ENCODE results near the gene ARHGAP15. TPM values are rescaled to one million over a fixed set of nuclear protein-coding genes. Genes with fewer than 3 reads are reported as not detected.

Gene ARHGAP15
- total and polyA plus RNA-seq, 4 donors: 3.8 to 17.9 (median 13.2) TPM

- no peak for TF ChIP-seq GABPA (IDR thresholded peaks at IDR 0.05 in 1 of 2, conservative IDR thresholded peaks at IDR 0.05 in 1 of 2)
- no peak for TF ChIP-seq ATF3 (IDR thresholded peaks at IDR 0.05)
- no peak for TF ChIP-seq YY1 (IDR thresholded peaks at IDR 0.05)
- TF ChIP-seq HNF4G (IDR thresholded peaks at IDR 0.05): no peak
- no peak for TF ChIP-seq FOXA2 (IDR thresholded peaks at IDR 0.05)
- TF ChIP-seq HNF4A (conservative IDR thresholded peaks at IDR 0.05): no peak
- TF ChIP-seq RAD21 (IDR thresholded peaks at IDR 0.05): no peak
Measured at GRCh38 chr2:143710196-143710595, 581.0 kb downstream of the ARHGAP15 start (continued).

- no peak for TF ChIP-seq MAX (IDR thresholded peaks at IDR 0.05)
- TF ChIP-seq EGR1 (IDR thresholded peaks at IDR 0.05; ENCODE audit: low read depth in 2 of 2): no peak
- TF ChIP-seq YY1 (IDR thresholded peaks at IDR 0.05): no peak
- no peak for TF ChIP-seq ATF3 (IDR thresholded peaks at IDR 0.05)
- no peak for TF ChIP-seq HNF4A (conservative IDR thresholded peaks at IDR 0.05)
- TF ChIP-seq SP1 (IDR thresholded peaks at IDR 0.05): no peak
- TF ChIP-seq ZBTB33 (IDR thresholded peaks at IDR 0.05): no peak
- WGBS: 86% methylated on average over 2 of the region's 2 CpGs
- no peak for DNase-seq (ENCODE audit: low spot score)
- H3K36me3 ChIP-seq (ENCODE audit: control insufficient read depth in 4 of 4, insufficient read depth in 3 of 4, low read depth in 1 of 4, low read length in 3 of 4): no peaks in the 10 kb centered on the region
- H3K4me3 ChIP-seq (ENCODE audit: low read depth in 1 of 3, low read length in 3 of 3): no peak overlapping the region
- H3K9ac ChIP-seq (ENCODE audit: low read depth in 1 of 2, low read length in 2 of 2): no peak overlapping the region
- no peaks in the 10 kb centered on the region for H3K27me3 ChIP-seq (ENCODE audit: control insufficient read depth in 4 of 4, insufficient read depth in 4 of 4, low read length in 3 of 4)
- no peaks in the 10 kb centered on the region for H3K4me1 ChIP-seq (ENCODE audit: control insufficient read depth in 4 of 4, insufficient read depth in 4 of 4, low read length in 3 of 4)
- H3K27ac ChIP-seq (ENCODE audit: low read depth in 1 of 2, low read length in 2 of 2): no peak overlapping the region
- peaks cover 0 to 4% (median 0%) of the 10 kb centered on the region in 4 donors for H3K9me3 ChIP-seq (ENCODE audit: control insufficient read depth in 4 of 4, low read length in 3 of 4)
Measured at GRCh38 chr2:143710879-143711278, 581.7 kb downstream of the ARHGAP15 start.

- H3K27me3 ChIP-seq (ENCODE audit: control insufficient read depth in 4 of 4, insufficient read depth in 4 of 4, low read length in 3 of 4): no peaks in the 10 kb centered on the region
- no peak overlapping the region for H3K9ac ChIP-seq (ENCODE audit: low read depth in 1 of 2, low read length in 2 of 2)
- TF ChIP-seq ZBTB33 (IDR thresholded peaks at IDR 0.05) (no peak), GABPA (IDR thresholded peaks at IDR 0.05 in 1 of 2, conservative IDR thresholded peaks at IDR 0.05 in 1 of 2) (no peak), NR2F2 (IDR thresholded peaks at IDR 0.05) (no peak), ATF3 (IDR thresholded peaks at IDR 0.05) (no peak), YY1 (IDR thresholded peaks at IDR 0.05) (no peak), HNF4A (conservative IDR thresholded peaks at IDR 0.05) (no peak), FOXA1 (IDR thresholded peaks at IDR 0.05) (no peak), MAX (IDR thresholded peaks at IDR 0.05) (no peak), TAF1 (conservative IDR thresholded peaks at IDR 0.05) (no peak), RXRA (IDR thresholded peaks at IDR 0.05) (no peak), CTCF (IDR thresholded peaks at IDR 0.05; ENCODE audit: low read depth, low read length, missing input control) (no peak), SP1 (IDR thresholded peaks at IDR 0.05) (no peak), FOXA2 (IDR thresholded peaks at IDR 0.05) (no peak), HNF4G (IDR thresholded peaks at IDR 0.05) (no peak), JUND (IDR thresholded peaks at IDR 0.05) (no peak)
- WGBS: 69% methylated on average over 1 of the region's 1 CpG
- H3K27ac ChIP-seq (ENCODE audit: low read depth in 1 of 2, low read length in 2 of 2): no peak overlapping the region
- no peaks in the 10 kb centered on the region for H3K4me1 ChIP-seq (ENCODE audit: control insufficient read depth in 4 of 4, insufficient read depth in 4 of 4, low read length in 3 of 4)
- no peaks in the 10 kb centered on the region for H3K36me3 ChIP-seq (ENCODE audit: control insufficient read depth in 4 of 4, insufficient read depth in 3 of 4, low read depth in 1 of 4, low read length in 3 of 4)
- no peak for DNase-seq (ENCODE audit: low spot score)
- H3K9me3 ChIP-seq (ENCODE audit: control insufficient read depth in 4 of 4, low read length in 3 of 4): no peaks in the 10 kb centered on the region
- no peak overlapping the region for H3K4me3 ChIP-seq (ENCODE audit: low read depth in 1 of 3, low read length in 3 of 3)
Measured at GRCh38 chr2:143716522-143716921, 587.3 kb downstream of the ARHGAP15 start.

Data from liver (tissue), 9 donors.